B cell (primary cell): ENCODE results near the gene SMIM7. TPM values are rescaled to one million over a fixed set of nuclear protein-coding genes. Genes with fewer than 3 reads are reported as not detected.

Source experiments
- ATAC-seq: fragments of 200-7000 bp; cut with Tn5 transposase; one replicate; pipeline ENCODE4 v1.10.0; 2021; ENCODE audit warnings: low read depth, mild to moderate bottlenecking, moderate number of reproducible peaks, moderate library complexity
- CTCF ChIA-PET: fragments of 350-600 bp; sonication (Branson Sonifier 250); formaldehyde crosslinking; loops from one replicate; lab custom pipeline; 2021; ENCODE audit warnings: antibody characterized with exemption, inconsistent platforms; lab: Charles Lee
- POLR2A ChIA-PET: fragments of 350-600 bp; sonication (Branson Sonifier 250); formaldehyde crosslinking; loops from one replicate; lab custom pipeline; 2021; ENCODE audit warnings: antibody characterized with exemption; lab: Charles Lee
- DNase-seq: peaks from one replicate; pipeline ENCODE4 v3.0.0; 2013
- H2AFZ ChIP-seq: 2 replicates; pipeline ENCODE4 v1.6.1; 2012; ENCODE audit warnings: mild to moderate bottlenecking, low read depth, low read length; ENCODE audit not compliant: insufficient read depth, poor library complexity, severe bottlenecking
- H3K27ac ChIP-seq, 2 donors: 1 replicate in 1 of 2; 2 replicates in 1 of 2; pipeline ENCODE4 v1.5.1; 2012 to 2013; ENCODE audit warnings: low read length in 2 of 2, mild to moderate bottlenecking in 2 of 2, moderate library complexity in 1 of 2
- H3K27me3 ChIP-seq, 4 experiments: fragments of 200-600 bp in 1 of 4; sonication (generic) in 1 of 4; replicated peaks in 1 of 4; 1 replicate in 2 of 4; 2 replicates in 2 of 4; pipeline versions ENCODE4 v1.6.1 to v1.7.0; 2013 to 2016; ENCODE audit warnings: low read length in 3 of 4, mild to moderate bottlenecking in 2 of 4, mixed read lengths in 1 of 4, moderate library complexity in 1 of 4; ENCODE audit not compliant: insufficient read depth in 4 of 4, control insufficient read depth in 3 of 4; ENCODE audit errors: control extremely low read depth in 1 of 4
- H3K36me3 ChIP-seq, 2 experiments: replicated peaks in 1 of 2; 1 replicate in 1 of 2; 2 replicates in 1 of 2; pipeline versions ENCODE4 v1.6.1 to v1.7.1; 2013; ENCODE audit warnings: low read length in 1 of 2; ENCODE audit not compliant: insufficient read depth in 2 of 2, control insufficient read depth in 1 of 2; ENCODE audit errors: control extremely low read depth in 1 of 2, extremely low read depth in 1 of 2
- H3K4me1 ChIP-seq, 2 donors: fragments of 200-600 bp in 1 of 2; sonication (generic) in 1 of 2; 1 replicate in 1 of 2; 2 replicates in 1 of 2; pipeline versions ENCODE4 v1.5.1 to v1.6.1; 2013 to 2017; ENCODE audit warnings: low read length in 2 of 2; ENCODE audit not compliant: control insufficient read depth in 2 of 2, insufficient read depth in 2 of 2
- H3K4me2 ChIP-seq: replicated peaks from 2 replicates; pipeline ENCODE3; 2012; ENCODE audit warnings: mild to moderate bottlenecking, low read depth, low read length; ENCODE audit not compliant: poor library complexity, severe bottlenecking
- H3K4me3 ChIP-seq, 5 experiments: fragments of 200-600 bp in 1 of 5; sonication (generic) in 1 of 5; 1 replicate in 3 of 5; 2 replicates in 2 of 5; pipeline versions ENCODE4 v1.5.1 to v1.7.0; 2011 to 2016; ENCODE audit warnings: low read length in 4 of 5, mild to moderate bottlenecking in 4 of 5, low read depth in 2 of 5, control low read depth in 1 of 5, moderate library complexity in 1 of 5; ENCODE audit not compliant: insufficient read depth in 1 of 5; ENCODE audit errors: control extremely low read depth in 1 of 5, extremely low read depth in 1 of 5
- H3K79me2 ChIP-seq: fragments of 200-600 bp; sonication (generic); one replicate; pipeline ENCODE4 v1.6.0; 2016; ENCODE audit warnings: low read length; ENCODE audit not compliant: control insufficient read depth, insufficient read depth
- H3K9ac ChIP-seq: fragments of 200-600 bp; sonication (generic); 2 replicates; pipeline ENCODE4 v1.6.1; 2017; ENCODE audit warnings: mild to moderate bottlenecking, low read length, moderate library complexity
- H3K9me3 ChIP-seq, 3 donors: one replicate each; pipeline versions ENCODE4 v1.6.1 to v1.7.1; 2013; ENCODE audit warnings: low read length in 2 of 3; ENCODE audit not compliant: control insufficient read depth in 2 of 3, insufficient read depth in 1 of 3; ENCODE audit errors: control extremely low read depth in 1 of 3
- H4K20me1 ChIP-seq: 2 replicates; pipeline ENCODE4 v1.6.0; 2012; ENCODE audit warnings: mild to moderate bottlenecking, low read length; ENCODE audit not compliant: insufficient read depth, control insufficient read depth, poor library complexity, severe bottlenecking
- H3K27ac Mint-ChIP-seq: one replicate; pipeline ENCODE4 v1.8.0; 2021; ENCODE audit warnings: mixed read lengths
- H3K27me3 Mint-ChIP-seq: one replicate; pipeline ENCODE4 v1.8.0; 2021; ENCODE audit warnings: mixed read lengths
- H3K4me1 Mint-ChIP-seq: one replicate; pipeline ENCODE4 v1.8.0; 2021; ENCODE audit warnings: mixed read lengths
- H3K4me3 Mint-ChIP-seq: one replicate; pipeline ENCODE4 v1.8.0; 2021; ENCODE audit warnings: mixed read lengths
- H3K9me3 Mint-ChIP-seq: one replicate; pipeline ENCODE4 v1.8.0; 2022; ENCODE audit warnings: mixed read lengths; ENCODE audit not compliant: insufficient read depth
- EZH2 ChIP-seq: IDR thresholded peaks from 2 replicates; pipeline ENCODE4 v1.6.1; 2012; ENCODE audit warnings: borderline replicate concordance, low read depth, mild to moderate bottlenecking, moderate library complexity, low read length; ENCODE audit not compliant: insufficient read depth, poor library complexity, severe bottlenecking
- WGBS: methylation state at CpG from one replicate; pipeline ENCODE4 v1.1.5; 2013; ENCODE audit warnings: missing lambda C conversion rate; ENCODE audit not compliant: insufficient coverage; 5-methylcytosine and 5-hydroxymethylcytosine counted together
- intact Hi-C: fragments of 100-400 bp; cut with micrococcal nuclease; formaldehyde crosslinking; loops from one replicate; pipeline ENCODE4 v1.10.0; 2022
- polyA plus RNA-seq: library from polyadenylated mRNA; depleted of rRNA; stranded (reverse); fragments of >200 nt; gene quantifications from 2 replicates; pipeline ENCODE4 v1.2.3, GENCODE V29; 2012
- total RNA-seq, 2 donors: library from RNA; stranded (reverse); fragments of 120-200 nt in 1 of 2; gene quantifications; 1 replicate in 1 of 2; 2 replicates in 1 of 2; pipeline versions ENCODE4 v1.2.3 to v1.2.4, GENCODE V29; 2013 to 2022
- TF ChIP-seq, protein P1 (sequence below): fragments of 200-600 bp; IDR thresholded peaks from one replicate; pipeline ENCODE4 v1.8.0; 2022; ENCODE audit warnings: antibody characterized with exemption, mild to moderate bottlenecking

Gene SMIM7
- total and polyA plus RNA-seq, 2 donors (not counting 1 experiment from before 2014, with no cell fraction given), result 54.7 to 133 TPM

DNA sequence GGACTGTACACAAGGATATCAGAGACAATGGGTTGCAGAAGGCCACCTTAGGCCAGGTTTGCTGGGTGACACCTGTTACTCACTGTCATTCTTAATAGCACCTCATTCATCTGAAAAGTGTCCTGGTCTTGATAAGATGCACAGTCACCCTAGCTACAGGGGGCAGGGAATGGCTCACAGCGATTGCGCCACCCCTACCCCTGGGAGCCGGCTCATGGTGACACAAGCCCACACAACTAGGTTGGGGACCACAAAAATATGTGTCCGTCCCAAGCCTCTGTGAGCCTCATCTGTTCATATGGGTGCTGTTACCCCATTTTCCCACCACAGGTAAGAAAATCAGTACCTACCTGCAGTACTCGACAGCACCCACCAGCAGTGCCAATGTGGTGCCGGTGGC, 55.3 kb downstream of the SMIM7 start:
- peak overlapping the region; percentile 26 for H3K27ac Mint-ChIP-seq

DNA sequence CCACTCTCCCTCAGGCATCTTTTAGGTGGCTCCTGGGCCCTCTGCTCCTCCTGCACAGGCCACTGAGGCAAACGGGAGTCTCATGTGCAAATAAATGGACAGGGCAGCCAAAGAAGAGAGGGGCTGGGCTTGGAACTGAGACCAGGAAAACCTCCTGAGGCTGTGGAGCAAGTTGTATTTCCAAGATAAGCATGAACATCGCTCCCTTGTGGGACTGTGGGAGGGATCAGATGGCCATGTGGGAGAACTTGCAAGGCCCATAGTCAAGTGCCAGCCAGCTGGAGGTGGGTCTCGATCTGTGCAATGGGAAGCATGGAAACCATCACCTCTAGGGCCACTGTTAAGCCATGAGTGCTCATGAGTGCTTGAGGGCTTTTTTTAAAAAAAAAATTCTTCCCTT, 56.9 kb downstream of the SMIM7 start:
- Mint-ChIP-seq H3K27me3 (no peaks in the 10 kb centered on the region), H3K4me3 (no peak overlapping the region), H3K4me1 (peaks cover 67% of the 10 kb centered on the region), H3K9me3 (no peaks in the 10 kb centered on the region), H3K27ac (no peak overlapping the region)
- Histone ChIP-seq H3K4me2 (no peak overlapping the region), H3K4me3 (no peak overlapping the region), H3K9me3 (peaks cover 0 to 5% (median 0%) of the 10 kb centered on the region in 3 donors), H3K9ac (no peak overlapping the region), H4K20me1 (peaks cover 90% of the 10 kb centered on the region), H3K27ac (no peak overlapping the region), H3K79me2 (peaks cover 100% of the 10 kb centered on the region), H2AFZ (no peak overlapping the region), H3K27me3 (no peaks in the 10 kb centered on the region), H3K36me3 (peaks cover 0 to 11% of the 10 kb centered on the region in 2 experiments), H3K4me1 (peaks cover 15 to 50% of the 10 kb centered on the region in 2 donors)
- intact Hi-C loops, result no loop called here
- CTCF ChIA-PET, result no interaction called here
- POLR2A ChIA-PET, result no interaction called here
- DNase-seq, result no peak
- TF ChIP-seq EZH2, result no peak
- TF ChIP-seq, protein P1, sequence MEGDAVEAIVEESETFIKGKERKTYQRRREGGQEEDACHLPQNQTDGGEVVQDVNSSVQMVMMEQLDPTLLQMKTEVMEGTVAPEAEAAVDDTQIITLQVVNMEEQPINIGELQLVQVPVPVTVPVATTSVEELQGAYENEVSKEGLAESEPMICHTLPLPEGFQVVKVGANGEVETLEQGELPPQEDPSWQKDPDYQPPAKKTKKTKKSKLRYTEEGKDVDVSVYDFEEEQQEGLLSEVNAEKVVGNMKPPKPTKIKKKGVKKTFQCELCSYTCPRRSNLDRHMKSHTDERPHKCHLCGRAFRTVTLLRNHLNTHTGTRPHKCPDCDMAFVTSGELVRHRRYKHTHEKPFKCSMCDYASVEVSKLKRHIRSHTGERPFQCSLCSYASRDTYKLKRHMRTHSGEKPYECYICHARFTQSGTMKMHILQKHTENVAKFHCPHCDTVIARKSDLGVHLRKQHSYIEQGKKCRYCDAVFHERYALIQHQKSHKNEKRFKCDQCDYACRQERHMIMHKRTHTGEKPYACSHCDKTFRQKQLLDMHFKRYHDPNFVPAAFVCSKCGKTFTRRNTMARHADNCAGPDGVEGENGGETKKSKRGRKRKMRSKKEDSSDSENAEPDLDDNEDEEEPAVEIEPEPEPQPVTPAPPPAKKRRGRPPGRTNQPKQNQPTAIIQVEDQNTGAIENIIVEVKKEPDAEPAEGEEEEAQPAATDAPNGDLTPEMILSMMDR, result no peak
- WGBS, result 90% methylated on average over 2 of the region's 3 CpGs
- no peak for ATAC-seq

More for the DNA sequence above, 55.3 kb downstream of the SMIM7 start:
- peaks cover 100% of the 10 kb centered on the region for H3K79me2 ChIP-seq
- intact Hi-C loops, result no loop called here
- DNase-seq, result no peak
- 100% methylated on average over 4 of the region's 6 CpGs for WGBS
- H4K20me1 ChIP-seq, result peaks cover 81% of the 10 kb centered on the region
- peaks cover 0 to 5% (median 0%) of the 10 kb centered on the region in 3 donors for H3K9me3 ChIP-seq
- H3K27me3 ChIP-seq, result no peaks in the 10 kb centered on the region
- TF ChIP-seq, protein P1, result no peak
- no peak for TF ChIP-seq EZH2
- no peak overlapping the region for H3K4me3 ChIP-seq
- H3K4me1 ChIP-seq, result peaks cover 28 to 59% of the 10 kb centered on the region in 2 donors
- no peak overlapping the region for H2AFZ ChIP-seq
- ChIA-PET CTCF (interaction anchor here (0.6 to 1.7 kb wide), 2 partner anchors 16 to 195 kb away, joined by 3 read pairs; no protein-coding TSS in a partner anchor), POLR2A (interaction anchor here (2.1 kb wide), 1 partner anchor 13 kb away, joined by 4 read pairs; no protein-coding TSS in a partner anchor)
- no peak overlapping the region for H3K4me2 ChIP-seq
- H3K4me3 Mint-ChIP-seq, result no peak overlapping the region
- H3K9ac ChIP-seq, result no peak overlapping the region
- H3K27me3 Mint-ChIP-seq, result no peaks in the 10 kb centered on the region
- peaks cover 0 to 11% of the 10 kb centered on the region in 2 experiments for H3K36me3 ChIP-seq
- H3K27ac ChIP-seq, result no peak overlapping the region
- ATAC-seq, result no peak
- no peaks in the 10 kb centered on the region for H3K9me3 Mint-ChIP-seq
- H3K4me1 Mint-ChIP-seq, result peaks cover 67% of the 10 kb centered on the region
